ENCODE results near the gene ACAT1.
A peak's percentile ranks its signal among the peaks of the same experiment; 100 is the strongest.
"Not testable (repeated sequence)": the region's sequence is repeated elsewhere in the genome, so short reads cannot be mapped to it uniquely, and the experiment has no call there.

The ACAT1 gene

GRCh38 chr11:108147150-108147549 lies 25.8 kb downstream of the ACAT1 start:
- no peak for DNase-seq (ENCODE audit: low spot score)
- TF ChIP-seq CTCF (IDR thresholded peaks at IDR 0.05; ENCODE audit: extremely low read depth, missing control alignments): no peak

- no peak for DNase-seq (ENCODE audit: low spot score)
- TF ChIP-seq CTCF (IDR thresholded peaks at IDR 0.05; ENCODE audit: extremely low read depth, missing control alignments): no peak
Measured at GRCh38 chr11:108148556-108148955, 27.2 kb downstream of the ACAT1 start.

- TF ChIP-seq CTCF (IDR thresholded peaks at IDR 0.05; ENCODE audit: extremely low read depth, missing control alignments): no peak
- no peak for DNase-seq (ENCODE audit: low spot score)
Measured at GRCh38 chr11:108154591-108154990, 33.2 kb downstream of the ACAT1 start.

- no peak for TF ChIP-seq CTCF (IDR thresholded peaks at IDR 0.05; ENCODE audit: extremely low read depth, missing control alignments)
- peak; percentile 66 for DNase-seq (ENCODE audit: low spot score)
Measured at GRCh38 chr11:108160970-108161566, 39.7 kb downstream of the ACAT1 start.

GRCh38 chr11:108162878-108163277 lies 41.5 kb downstream of the ACAT1 start:
- not testable (repeated sequence) for DNase-seq (ENCODE audit: low spot score)

- TF ChIP-seq CTCF (IDR thresholded peaks at IDR 0.05; ENCODE audit: extremely low read depth, missing control alignments): no peak
- DNase-seq (ENCODE audit: low spot score): no peak
Measured at GRCh38 chr11:108167624-108168023, 46.3 kb downstream of the ACAT1 start.

- no peak for TF ChIP-seq CTCF (IDR thresholded peaks at IDR 0.05; ENCODE audit: extremely low read depth, missing control alignments)
- peak; percentile 13 for DNase-seq (ENCODE audit: low spot score)
Measured at GRCh38 chr11:108170184-108170583, 48.8 kb downstream of the ACAT1 start.

- DNase-seq (ENCODE audit: low spot score): no peak
- no peak for TF ChIP-seq CTCF (IDR thresholded peaks at IDR 0.05; ENCODE audit: extremely low read depth, missing control alignments)
Measured at GRCh38 chr11:108177570-108177969, 56.2 kb downstream of the ACAT1 start.
